Stimulated activated CD4-positive, alpha-beta T cell treated with anti-CD3 and anti-CD28 coated beads, Interleukin-15, amount 100 ng/mL, for 48 hours (primary cell): ENCODE measurements around the gene TSTD2.

Source experiments
- DNase-seq, 2 donors: peaks; one replicate each; pipeline ENCODE4 v3.0.0-alpha.2; 2020; ENCODE audit warnings: low read depth in 2 of 2

Gene TSTD2

GRCh38 chr9:97632985-97633858 is at the start of gene TSTD2, which contains the start of gene NCBP1:
TSTD2 (minus strand) TSS chr9:97633368; CDS start chr9:97627562, 5,806 bp downstream.
NCBP1 (plus strand) TSS chr9:97633821; CDS start chr9:97633882, 61 bp downstream.
- peak; percentile 93 to 94 for DNase-seq

GRCh38 chr9:97682242-97682641 is 49.1 kb upstream of the TSTD2 start:
- no peak for DNase-seq

GRCh38 chr9:97675655-97676054 is 42.5 kb upstream of the TSTD2 start:
- no peak for DNase-seq

DNA sequence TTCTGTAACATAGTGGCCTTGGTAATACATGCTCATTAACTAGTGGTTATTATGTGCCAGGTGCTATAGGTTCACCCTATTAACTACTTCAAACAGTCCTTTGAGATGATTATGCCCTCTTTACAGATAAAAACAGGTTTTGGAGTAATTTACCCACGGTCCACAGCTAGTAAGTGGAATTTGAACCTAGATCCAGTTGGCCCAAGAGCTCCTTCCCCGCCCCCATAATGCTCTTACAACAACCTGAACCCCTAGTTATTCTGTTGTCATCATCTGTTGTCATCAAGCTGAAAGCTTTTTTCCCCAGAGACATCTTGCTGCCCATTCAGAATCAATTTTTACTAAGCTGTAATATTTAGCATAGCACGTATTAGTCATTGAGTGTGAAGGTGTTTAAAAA is 40.8 kb upstream of the TSTD2 start:
- DNase-seq = no peak

- DNase-seq = no peak
Observed at GRCh38 chr9:97672403-97672802, 39.2 kb upstream of the TSTD2 start.

DNA sequence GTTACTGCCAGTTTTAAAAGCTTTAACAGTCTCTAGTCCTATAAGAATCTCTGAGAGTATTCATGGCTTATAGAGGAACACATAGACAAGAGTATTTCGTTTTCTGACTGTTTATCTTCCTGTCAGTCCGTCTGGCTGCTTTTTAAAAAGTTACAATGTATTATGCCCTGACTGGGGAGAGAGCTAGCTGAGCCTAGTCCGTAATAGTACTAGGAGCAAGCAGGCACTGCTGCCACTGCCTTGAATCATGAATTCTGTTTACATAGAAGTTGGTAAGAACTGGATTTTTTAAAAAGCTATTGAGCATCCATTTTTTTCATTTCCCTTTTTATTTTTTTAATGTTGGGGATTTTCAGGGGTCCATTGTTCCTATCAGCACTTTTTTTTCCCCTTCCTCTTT is 37.4 kb upstream of the TSTD2 start:
- no peak for DNase-seq

DNA sequence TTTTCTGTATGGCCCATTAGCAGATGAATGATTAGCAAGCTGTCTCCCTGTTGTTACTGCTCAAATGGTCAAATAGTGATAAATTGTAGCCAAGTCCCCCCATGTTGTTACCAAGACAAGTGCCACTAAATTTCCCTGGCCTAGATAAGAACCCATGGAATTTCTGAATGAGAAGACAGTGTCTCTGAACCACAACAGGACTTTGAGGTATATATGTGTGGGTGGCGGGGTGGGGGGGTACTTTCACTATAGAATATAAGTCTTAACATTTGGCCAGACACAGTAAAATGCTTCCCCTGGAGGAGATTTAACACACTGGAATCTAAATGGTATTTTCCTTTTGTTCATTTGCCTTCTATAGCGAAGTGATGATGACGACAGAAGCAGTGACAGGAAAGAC is 35.3 kb upstream of the TSTD2 start:
- DNase-seq = peak in 1 of 2 donors; percentile 4

- DNase-seq = no peak
Observed at GRCh38 chr9:97666907-97667686, 33.9 kb upstream of the TSTD2 start.

- DNase-seq = no peak
Observed at GRCh38 chr9:97665742-97666141, 32.6 kb upstream of the TSTD2 start.

DNA sequence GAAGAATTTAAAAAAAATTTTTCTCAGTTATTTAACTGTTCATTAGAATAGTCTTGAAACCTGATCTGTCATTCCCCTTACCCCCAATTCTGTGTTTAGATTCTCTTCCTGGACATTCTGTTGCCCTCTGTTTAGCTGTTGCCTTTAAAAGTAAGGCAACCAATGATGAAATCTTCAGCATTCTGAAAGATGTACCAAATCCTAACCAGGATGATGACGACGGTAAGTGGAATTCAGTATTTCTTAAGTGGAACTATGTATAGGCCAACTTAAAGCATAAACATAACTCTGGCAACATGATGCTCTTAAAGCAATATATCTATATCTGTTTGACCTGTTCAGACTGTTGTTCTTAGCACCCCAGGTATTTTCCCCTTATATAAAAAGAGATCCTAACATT is 27.7 kb upstream of the TSTD2 start:
- no peak for DNase-seq

- DNase-seq = no peak
Observed at GRCh38 chr9:97660340-97660739, 27.2 kb upstream of the TSTD2 start.

DNA sequence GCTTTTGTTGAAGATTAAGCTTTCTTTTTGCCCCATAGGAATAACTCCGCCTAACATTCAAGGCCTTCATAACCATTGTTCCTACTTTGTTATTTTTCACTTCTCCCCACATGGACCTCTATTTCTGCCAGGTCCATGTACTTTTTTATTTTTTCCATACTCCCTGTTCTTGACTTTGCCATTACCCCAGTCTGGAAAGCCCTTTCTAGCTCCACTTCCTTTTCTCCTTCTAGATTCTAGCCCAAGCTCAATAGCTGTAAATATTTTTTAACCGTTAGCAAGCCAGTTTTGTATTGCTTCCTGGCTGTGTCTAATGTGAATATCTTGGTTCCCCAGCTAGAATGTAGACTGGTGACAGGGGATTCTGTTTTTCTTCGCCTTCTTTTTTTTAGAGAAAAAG is 26.6 kb upstream of the TSTD2 start:
- no peak for DNase-seq

DNA sequence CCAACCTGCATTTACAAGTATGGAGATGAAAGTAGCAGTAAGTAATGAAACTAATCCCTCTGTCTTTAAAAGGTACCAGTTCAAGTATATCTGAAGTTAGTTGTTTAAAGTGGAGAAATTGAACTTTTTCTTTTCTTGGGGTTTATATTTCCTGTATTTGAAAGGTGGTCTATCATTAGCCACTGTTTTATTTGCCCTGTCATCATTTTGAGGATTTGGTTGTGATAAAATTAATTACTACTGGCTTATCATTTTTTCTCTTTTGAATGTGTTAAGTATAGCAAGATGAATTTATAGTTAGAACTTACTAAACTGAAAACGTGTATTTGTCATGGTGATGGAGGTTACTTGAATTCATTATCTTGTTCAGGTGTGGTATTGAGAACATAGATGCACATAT is 25.5 kb upstream of the TSTD2 start:
- no peak for DNase-seq

GRCh38 chr9:97651646-97652045 is 18.5 kb upstream of the TSTD2 start:
- DNase-seq = no peak

DNA sequence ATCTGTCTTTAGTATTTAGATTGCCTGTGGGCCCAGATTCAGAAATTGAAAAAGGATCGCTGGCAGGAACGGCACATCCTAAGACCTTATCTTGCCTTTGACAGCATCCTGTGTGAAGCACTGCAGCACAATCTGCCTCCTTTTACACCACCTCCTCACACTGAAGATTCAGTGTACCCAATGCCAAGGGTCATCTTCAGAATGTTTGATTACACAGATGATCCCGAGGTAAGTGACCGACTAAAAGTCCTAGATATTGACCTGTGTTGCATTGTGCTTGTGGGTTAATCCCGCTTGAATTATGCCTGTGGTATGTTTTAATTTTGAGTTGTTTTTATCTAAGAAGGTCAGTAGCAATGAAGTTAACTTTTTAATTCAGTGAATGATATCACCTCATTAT is 14.8 kb upstream of the TSTD2 start:
- no peak for DNase-seq

DNA sequence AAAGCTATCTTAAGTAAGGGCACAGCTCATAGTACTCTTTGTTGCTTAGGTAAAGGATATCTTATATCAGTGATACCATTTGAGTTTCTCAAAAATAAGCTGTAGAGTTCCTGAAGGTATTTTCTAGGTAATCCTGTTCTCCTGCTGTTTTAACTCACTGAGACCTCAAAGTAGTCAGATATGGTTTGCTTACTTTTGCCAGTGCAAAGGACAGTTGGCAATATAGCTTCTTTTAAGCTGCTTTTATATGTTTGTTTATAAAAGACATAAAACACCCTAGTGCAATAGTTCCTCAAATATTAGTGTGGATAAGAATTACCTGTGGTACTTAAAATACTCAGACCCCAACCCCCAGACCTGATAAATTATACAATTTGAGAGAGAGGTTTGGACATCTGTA is 12.6 kb upstream of the TSTD2 start:
- no peak for DNase-seq

DNA sequence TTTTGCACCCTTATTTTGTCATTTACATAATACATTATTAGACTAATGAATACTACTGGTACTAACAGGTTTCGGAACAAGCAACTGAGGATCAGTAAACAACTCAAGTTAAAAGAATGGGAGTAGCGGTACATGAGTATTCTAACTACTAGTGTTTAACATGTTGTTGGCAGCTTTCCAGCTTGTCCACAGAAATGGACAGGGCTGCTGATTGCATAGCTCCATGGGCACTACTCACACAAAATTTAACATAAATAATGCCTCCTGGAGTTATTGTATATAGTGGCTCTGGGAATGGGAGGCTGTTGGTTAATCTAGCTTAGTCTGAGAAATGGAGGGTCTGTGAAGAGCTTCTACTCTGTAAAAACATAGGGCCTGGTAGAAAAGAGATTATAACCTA is 7.2 kb upstream of the TSTD2 start:
- DNase-seq = no peak

GRCh38 chr9:97638666-97639065 is 5.5 kb upstream of the TSTD2 start:
- no peak for DNase-seq

DNA sequence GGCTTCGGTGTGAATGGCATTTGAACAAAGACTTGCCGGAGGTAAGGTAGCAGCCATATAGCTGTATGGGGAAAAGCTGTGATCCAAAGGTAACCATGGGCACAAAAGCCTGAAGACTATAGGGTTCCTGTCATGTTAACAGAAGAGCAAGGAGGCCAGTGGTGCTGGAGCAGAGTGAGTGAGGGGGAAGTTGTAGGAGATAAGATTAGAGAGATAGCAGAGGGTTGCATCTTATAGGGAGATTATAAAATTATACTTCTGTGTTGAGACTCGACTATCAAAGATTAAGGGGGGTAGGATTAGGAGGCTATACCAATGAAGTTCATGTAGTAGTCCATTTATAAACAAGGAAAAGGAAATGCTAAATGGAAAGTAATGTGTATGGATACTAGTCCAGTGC is 3.7 kb upstream of the TSTD2 start:
- no peak for DNase-seq

GRCh38 chr9:97635026-97635425 is 1.9 kb upstream of the TSTD2 start:
- no peak for DNase-seq

DNA sequence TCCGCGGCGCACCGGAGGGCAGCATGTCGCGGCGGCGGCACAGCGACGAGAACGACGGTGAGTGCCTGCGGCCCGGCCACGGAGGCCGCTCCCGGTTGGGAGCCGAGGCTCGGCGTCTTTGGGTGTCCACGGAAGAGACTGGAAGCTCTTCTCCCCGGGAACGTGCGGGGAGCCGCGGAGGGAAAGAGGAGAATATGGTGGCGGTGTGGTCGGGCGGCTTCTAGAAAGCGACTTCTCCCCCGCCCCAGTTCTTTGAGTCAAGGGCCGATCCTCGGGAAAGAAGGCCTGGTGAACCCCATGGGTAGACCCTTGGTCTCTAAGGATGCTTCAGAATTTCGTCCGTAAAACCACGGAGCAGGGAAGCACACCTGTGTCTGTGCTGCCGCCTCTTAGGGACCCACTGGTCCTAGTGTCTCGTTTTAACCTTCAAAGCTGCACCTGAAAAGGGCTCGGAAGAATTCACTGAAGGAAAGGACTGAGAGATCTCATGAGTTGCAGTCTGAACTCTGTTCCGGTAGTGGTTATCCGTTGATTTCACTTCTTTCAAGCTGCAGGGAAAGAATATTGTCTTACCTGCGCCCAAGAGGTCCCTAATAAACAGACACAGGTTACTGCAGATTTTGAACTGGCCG is 807 bp upstream of the TSTD2 start:
- DNase-seq = no peak

DNA sequence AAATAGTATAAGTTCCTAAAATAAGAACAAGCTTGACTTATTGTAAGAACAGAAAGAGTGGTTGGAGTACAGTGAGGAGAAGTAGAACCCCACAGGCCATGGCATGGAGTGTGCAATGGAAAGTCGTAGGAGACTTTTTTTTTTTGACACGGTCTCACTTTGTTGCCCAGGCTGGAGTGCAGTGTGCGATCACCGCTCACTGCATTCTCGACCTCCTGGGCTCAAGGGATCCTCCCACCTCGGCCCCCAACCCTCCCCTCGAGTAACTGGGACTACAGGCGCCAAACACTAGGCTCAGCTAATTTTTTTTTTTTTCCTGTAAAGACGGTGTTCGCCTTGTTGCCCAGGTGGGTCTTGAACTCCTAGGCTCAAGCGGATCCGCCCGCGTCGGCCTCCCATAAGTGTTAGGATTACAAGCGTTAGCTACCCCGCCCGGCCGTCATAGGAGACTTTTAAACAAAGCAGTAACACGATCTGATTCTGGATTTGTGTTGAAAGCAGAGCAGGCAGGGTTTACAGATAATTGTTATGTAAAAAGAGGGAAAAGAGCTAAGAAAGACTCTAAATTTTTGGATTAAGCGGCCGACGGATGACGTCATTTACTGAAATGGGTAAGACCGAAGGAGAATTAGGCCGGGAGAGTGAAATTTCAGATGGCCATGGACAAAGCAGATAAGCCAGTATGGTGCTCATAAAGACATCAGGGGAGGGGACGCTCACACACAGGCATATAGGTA is 752 bp downstream of the TSTD2 start:
- DNase-seq = no peak
